GM19397 (cell line): Measurements from ENCODE around the gene OR4S2.

Experiments used
- ATAC-seq: cut with Tn5 transposase; IDR thresholded peaks from one replicate; pipeline ENCODE4 v1.9.1; 2021; ENCODE audit warnings: mild to moderate bottlenecking, moderate library complexity; ENCODE audit not compliant: unreplicated experiment

The OR4S2 gene, protein sequence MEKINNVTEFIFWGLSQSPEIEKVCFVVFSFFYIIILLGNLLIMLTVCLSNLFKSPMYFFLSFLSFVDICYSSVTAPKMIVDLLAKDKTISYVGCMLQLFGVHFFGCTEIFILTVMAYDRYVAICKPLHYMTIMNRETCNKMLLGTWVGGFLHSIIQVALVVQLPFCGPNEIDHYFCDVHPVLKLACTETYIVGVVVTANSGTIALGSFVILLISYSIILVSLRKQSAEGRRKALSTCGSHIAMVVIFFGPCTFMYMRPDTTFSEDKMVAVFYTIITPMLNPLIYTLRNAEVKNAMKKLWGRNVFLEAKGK

DNA sequence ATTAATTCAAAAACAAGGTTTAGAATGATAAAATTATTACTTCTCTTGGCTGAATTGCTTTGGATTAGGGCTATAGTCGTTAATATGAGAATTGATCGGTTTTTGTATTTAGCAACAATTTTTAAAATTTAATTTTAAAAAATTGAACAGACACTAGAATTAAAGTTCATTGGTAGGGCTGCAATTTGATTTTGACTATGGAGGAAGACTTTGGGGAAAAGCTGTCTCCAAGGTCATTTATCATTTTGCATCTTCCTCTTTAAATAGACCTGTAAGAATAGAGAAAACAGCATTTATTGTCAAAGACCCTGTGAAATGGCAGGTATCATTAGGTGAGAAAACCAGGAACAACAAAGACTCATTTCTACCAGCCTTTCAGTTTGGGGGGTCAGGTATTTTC lies at the start of gene OR4S2:
TSS of gene OR4S2 (plus strand) at position 301 of the 400 bp plus-strand sequence. CDS start 2,577 bp downstream, outside the sequence.
- ATAC-seq = no peak

DNA sequence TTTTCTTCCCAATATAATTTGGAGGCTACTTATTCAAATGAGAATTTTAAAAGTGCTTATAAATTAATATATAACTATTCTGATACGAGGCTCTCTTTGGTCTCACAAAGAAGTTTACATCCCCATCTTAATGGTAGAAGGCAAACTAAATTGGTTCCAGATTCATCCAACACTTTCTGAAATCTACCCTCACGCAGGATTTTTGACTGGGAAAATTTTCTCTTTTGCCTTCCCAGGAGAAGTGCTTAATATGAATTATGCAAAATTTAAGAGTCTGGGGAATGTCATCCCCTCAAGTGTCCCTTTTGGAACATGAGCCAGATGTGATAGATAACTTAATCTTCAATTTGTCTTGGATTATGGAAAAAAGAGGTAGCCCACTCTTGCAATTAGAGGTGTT lies 40.6 kb upstream of the OR4S2 start, which contains the start of gene OR4C11:
TSS of gene OR4C11 (minus strand) at position 101 of the 400 bp plus-strand sequence. CDS start 3,272 bp downstream, outside the sequence.
- ATAC-seq = no peak

DNA sequence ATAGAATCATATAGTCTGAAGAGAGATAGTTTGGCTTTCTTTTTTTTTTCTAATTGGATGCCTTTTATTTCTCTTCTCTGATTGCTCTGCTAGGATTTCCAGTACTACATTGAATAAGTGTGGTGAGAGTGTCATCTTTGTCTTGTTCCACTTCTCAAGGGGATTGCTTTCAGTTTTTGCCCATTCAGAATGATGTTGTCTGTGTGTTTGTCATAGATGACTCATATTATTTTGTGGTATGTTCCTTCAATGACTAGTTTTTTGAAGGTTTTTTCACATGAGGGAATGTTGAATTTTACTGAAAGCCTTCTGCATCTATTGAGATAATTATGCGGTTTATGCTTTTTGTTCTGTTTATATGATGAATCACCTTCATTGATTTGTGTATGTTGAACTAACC lies 23.6 kb upstream of the OR4S2 start:
- no peak for ATAC-seq

DNA sequence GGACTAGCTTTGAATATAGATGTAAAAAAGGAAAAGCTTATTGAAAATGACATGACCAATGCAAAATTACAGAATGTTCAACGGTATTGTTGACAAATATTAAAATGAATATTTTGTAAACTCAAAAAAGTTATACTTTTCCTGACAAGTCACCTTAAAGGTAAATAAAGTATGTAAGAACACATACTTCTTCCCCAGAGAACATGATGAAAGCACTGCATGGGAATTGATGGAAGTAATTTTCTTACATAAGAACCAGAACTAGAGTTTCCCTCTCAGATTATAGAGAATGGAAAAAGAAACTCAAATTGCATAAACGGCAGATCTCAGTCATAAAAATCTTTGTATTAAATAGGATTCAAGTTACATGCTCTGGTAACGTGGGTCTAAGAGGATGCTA lies 13.3 kb upstream of the OR4S2 start, which contains the start of gene OR4P4:
TSS of gene OR4P4 (plus strand) at position 301 of the 400 bp plus-strand sequence.
- ATAC-seq = no peak

DNA sequence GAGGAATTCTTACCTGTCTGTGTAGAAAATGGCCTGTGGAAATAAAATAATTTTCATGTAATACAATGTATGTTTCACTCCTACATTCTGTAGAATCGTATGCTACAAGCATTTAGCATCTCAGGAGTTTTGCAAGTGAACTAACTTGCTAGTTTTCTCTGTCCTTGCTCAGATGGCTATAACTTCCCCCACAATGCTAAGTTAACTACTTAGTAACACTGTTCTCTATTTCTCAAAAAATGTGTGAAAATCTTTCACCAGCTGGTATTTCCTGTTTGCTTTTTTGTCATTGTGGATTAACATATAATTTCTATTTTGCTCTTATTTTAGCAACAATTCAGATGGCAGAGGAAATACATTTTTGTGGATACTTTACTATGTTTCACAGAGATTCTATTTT lies 4.4 kb downstream of the OR4S2 start:
- no peak for ATAC-seq

DNA sequence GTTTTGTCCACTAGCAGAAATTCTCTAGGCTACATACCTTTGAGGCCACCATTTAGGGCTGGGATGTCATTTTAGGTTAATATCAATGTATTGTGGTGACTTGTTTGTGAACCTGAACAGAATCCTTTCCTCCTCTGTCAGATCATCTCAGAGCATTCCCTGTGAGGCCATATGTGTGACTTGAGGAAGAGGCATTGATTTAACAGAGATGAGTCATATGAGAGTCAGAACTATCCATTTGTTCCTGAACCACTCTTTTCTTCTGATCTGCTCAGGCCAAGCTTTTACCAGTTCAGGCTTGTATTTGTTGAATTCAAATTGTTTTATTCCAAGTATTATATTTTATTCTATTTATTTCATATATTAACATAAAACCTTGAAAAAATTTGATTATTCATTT lies 7.0 kb downstream of the OR4S2 start:
- no peak for ATAC-seq

DNA sequence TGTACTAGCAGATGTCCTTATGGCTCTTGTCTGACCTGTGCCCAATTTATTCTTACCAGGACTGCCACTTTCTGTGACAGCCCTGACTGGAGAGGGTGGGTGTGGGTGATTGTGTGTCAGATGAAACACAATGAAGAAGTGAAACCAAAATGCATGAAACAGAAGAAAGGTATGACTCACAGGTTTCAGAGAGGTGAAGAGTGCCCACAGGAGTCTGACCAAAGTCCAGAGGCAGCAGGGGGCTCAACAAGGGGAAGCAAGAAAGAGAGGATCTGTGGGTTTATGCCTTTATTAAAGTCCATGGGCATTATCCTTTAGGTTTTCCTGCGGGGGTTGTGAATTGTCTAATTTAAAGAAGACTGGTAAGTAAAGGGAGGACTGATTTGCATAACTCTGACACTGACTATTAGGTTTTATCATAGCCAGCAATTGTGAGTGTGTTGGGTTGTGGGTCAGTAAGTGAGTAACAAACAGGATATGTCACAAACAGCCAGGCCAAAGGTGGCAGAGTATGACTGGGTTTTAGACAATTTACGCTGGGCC lies 10.0 kb downstream of the OR4S2 start:
- ATAC-seq = peak; percentile 93

DNA sequence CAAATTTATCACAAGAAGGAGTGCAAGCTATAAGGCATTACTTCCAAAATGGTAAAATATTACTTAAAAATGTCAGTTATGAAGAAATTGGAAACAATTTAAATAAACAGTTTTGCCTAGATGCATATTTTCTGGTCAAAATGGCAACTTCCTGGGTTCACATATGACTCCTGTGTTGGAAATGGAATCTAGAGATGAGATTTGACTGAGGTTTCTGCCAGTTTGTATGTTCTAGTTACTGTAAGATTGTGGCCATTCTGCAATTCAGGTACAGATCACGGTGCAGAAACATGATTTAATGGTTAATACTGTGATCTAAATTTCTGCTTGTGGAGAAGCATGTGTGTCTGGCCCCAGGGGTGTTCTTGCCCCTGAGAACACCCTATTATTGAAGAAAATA lies 10.5 kb downstream of the OR4S2 start:
- ATAC-seq = peak; percentile 29

DNA sequence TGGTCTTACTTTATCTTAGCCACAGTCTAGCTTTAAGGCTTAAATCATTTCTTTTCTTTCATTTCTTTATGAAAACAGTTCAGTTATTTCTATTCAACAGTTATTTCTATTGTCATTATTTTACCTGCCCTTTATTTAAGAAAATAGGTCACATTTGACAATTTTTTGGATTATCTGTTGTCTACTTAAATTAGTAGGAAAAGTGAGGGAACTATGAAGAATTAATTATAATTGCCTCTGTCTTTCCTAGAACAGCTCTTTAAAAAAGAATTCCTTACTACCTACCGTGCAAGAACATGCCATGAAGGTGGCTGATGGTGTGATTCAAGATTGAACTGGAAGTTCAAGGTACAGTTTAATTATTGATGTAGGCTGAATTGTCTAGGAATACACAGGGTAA lies 13.8 kb downstream of the OR4S2 start, which contains the start of gene OR4C6:
TSS of gene OR4C6 (plus strand) at position 301 of the 400 bp plus-strand sequence. CDS start 2,966 bp downstream, outside the sequence.
- no peak for ATAC-seq

DNA sequence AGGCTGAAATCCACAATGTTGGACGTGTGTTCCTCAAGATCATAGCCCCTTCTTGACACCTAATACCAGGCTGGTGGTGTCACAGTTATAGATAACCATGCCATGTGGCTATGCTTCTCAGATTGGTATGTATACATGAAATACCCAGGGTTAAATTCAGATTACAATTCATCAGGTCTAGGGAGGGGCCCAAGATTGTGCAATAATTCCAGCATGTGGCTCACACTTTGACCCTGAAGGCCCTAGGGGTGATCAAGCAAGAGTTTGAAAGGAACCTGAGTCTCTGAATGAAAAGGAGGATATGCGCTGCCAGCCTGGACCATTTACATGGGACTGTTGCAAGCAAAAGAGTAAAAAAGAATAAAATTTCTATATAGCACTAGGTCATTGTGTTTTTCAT lies 21.2 kb downstream of the OR4S2 start:
- ATAC-seq = no peak

DNA sequence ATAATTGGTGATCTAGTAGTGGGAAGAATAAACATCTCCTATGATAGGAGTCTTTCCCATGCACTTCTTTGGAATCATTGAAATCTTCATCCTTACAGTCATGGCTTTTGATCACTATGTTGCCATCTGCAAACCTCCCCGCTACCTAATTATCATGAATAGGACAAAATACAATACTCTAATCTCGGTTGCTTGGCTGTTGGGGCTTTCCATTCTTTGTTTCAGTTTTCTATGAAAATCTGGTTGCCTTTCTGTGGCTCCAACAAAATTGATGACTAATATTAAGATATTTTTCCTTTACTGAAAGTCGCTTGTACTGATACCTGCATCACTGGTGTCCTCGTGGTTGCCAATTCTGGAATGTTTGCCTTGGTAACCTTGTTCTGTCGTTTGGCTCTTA lies 25.7 kb downstream of the OR4S2 start:
- no peak for ATAC-seq

DNA sequence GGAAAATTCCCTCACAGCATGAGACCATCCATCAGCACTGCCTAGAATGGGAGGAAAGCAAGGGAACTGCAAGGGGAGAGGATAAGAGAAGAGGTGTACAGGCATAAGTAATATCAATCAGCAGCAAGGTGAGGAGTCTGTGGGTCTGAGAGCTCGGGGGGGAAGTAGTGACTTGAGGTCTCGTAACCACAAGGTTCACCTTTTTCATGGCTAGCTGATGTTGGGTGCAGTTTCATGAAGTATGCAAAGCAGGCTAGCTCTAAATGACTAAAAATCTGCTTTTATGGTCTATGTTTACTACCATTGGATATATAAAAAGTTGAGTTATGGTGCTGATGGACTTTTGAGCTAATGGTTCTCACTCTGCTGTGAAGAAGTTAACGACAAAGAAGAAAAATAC lies 49.7 kb downstream of the OR4S2 start:
- ATAC-seq = peak; percentile 71

DNA sequence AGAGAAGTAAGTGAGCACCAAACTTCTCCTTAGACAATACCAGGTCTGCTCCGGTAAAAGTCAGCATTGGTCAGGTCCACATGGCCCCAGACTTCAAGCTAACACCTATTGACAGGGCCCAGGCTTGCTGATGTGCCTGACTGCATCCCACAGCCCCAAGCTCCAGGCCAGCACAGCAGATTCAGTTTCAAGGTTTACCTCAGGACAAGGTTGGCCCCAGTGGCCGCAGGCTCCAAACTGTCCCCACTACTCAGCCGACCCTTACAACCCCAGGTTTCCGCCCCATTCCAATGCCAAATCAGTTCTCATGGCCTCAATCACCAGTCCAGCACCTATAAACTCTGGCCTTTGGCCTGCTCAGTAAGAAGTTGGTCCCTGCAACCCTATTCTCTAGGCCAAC lies 53.3 kb downstream of the OR4S2 start:
- no peak for ATAC-seq
